Neural progenitor cell (in vitro differentiated cells): ENCODE results near the gene KCP.

Experiments
- EZH2 ChIP-seq: fragments of 200-600 bp; sonication (generic); IDR thresholded peaks from 2 replicates; pipeline ENCODE4 v1.6.1; 2017; ENCODE audit warnings: antibody characterized with exemption, mild to moderate bottlenecking, moderate library complexity
- EZH2phosphoT487 ChIP-seq: fragments of 200-600 bp; sonication (generic); IDR thresholded peaks from 2 replicates; pipeline ENCODE4 v1.6.1; 2017; ENCODE audit warnings: antibody characterized with exemption
- TF ChIP-seq, protein P1 (sequence below): fragments of 200-600 bp; sonication (generic); IDR thresholded peaks from 2 replicates; pipeline ENCODE4 v1.5.1; 2017; ENCODE audit warnings: antibody characterized with exemption, mild to moderate bottlenecking

DNA sequence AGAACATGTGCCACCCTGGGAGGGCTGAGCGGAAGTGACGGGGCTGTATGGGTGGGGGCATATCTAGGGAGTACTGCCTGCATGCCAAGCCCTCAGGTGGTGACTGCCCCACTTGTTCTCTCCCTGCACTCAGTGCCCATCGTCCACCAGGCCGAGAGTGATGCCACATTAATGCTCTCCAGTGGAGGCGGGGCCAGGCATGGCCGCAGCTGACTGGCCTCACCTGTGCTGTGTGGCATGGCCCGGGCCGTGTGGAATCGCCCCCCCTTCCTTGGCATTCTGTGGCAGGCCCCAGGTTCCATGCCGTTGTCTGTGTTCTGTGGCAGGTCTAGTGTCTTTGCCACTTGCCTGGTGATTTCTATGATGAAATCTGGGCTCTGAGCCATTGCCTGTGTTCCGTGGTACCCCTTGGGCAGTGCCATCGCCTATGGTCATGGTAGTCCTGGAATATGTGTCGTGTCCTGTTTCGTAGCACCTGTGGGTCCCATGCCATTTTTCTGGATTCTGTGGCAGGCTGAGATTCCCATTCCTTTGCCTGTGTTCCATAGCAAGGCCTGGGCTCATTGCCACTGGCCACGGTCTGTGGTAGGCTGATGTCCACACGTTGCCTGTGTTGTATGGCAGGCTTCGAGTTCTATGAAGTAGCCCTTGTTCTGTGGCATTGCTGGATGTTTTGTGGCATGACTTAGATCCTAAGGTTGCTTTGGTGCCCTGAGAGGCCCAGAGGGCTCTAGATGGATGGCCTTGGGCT is 71.4 kb downstream of the KCP start:
- TF ChIP-seq EZH2 = no peak
- TF ChIP-seq, protein P1, sequence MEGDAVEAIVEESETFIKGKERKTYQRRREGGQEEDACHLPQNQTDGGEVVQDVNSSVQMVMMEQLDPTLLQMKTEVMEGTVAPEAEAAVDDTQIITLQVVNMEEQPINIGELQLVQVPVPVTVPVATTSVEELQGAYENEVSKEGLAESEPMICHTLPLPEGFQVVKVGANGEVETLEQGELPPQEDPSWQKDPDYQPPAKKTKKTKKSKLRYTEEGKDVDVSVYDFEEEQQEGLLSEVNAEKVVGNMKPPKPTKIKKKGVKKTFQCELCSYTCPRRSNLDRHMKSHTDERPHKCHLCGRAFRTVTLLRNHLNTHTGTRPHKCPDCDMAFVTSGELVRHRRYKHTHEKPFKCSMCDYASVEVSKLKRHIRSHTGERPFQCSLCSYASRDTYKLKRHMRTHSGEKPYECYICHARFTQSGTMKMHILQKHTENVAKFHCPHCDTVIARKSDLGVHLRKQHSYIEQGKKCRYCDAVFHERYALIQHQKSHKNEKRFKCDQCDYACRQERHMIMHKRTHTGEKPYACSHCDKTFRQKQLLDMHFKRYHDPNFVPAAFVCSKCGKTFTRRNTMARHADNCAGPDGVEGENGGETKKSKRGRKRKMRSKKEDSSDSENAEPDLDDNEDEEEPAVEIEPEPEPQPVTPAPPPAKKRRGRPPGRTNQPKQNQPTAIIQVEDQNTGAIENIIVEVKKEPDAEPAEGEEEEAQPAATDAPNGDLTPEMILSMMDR = no peak
- no peak for TF ChIP-seq EZH2phosphoT487
